K562 (cell line): ENCODE measurements around the gene SLC37A3. TPM values are rescaled to one million over a fixed set of nuclear protein-coding genes. Genes with fewer than 3 reads are reported as not detected.

Experiments
- BMI1 ChIP-seq: fragments of 150-350 bp; IDR thresholded peaks from 2 replicates; pipeline ENCODE4 v1.6.1; 2014; ENCODE audit warnings: low read length
- BRD4 ChIP-seq: fragments of 200-600 bp; sonication (generic); IDR thresholded peaks from 2 replicates; pipeline ENCODE4 v1.6.1; 2017; ENCODE audit warnings: inconsistent platforms
- CBFA2T3 ChIP-seq: fragments of 450-650 bp; IDR thresholded peaks from 2 replicates; pipeline ENCODE4 v1.6.1; 2017
- CBX2 ChIP-seq: fragments of 200-600 bp; sonication (generic); IDR thresholded peaks from one replicate; pipeline ENCODE4 v1.6.1; 2012; ENCODE audit warnings: mild to moderate bottlenecking, low read length, inconsistent platforms; ENCODE audit not compliant: insufficient read depth, poor library complexity, severe bottlenecking
- CSDE1 ChIP-seq, 2 experiments: fragments of 450-650 bp; IDR thresholded peaks; 2 replicates each; pipeline ENCODE4 v1.6.1; 2016; ENCODE audit warnings: mild to moderate bottlenecking in 1 of 2
- CTBP1 ChIP-seq: fragments of 450-650 bp; IDR thresholded peaks from 2 replicates; pipeline ENCODE4 v1.6.1; 2016; ENCODE audit warnings: borderline replicate concordance
- E2F5 ChIP-seq: sonication (generic); formaldehyde crosslinking; IDR thresholded peaks from 2 replicates; pipeline ENCODE4 v1.8.0; 2022; ENCODE audit warnings: mild to moderate bottlenecking, missing genetic modification reagents
- HCFC1 ChIP-seq: IDR thresholded peaks from 2 replicates; pipeline ENCODE4 v1.6.1; 2012; ENCODE audit warnings: low read depth, low read length, improper control_type of control experiment
- HMGN3 ChIP-seq: IDR thresholded peaks from 2 replicates; pipeline ENCODE4 v1.6.1; 2011; ENCODE audit warnings: borderline replicate concordance, low read depth, mild to moderate bottlenecking, mixed read lengths, low read length; ENCODE audit not compliant: insufficient read length; ENCODE audit errors: extremely low read depth
- IRF2 ChIP-seq: sonication (generic); formaldehyde crosslinking; IDR thresholded peaks from 2 replicates; pipeline ENCODE4 v1.8.1; 2022; ENCODE audit warnings: mild to moderate bottlenecking, missing genetic modification reagents
- KHSRP ChIP-seq: fragments of 450-650 bp; IDR thresholded peaks from 2 replicates; pipeline ENCODE4 v1.6.1; 2017
- MAFK ChIP-seq: IDR thresholded peaks from 2 replicates; pipeline ENCODE4 v1.6.1; 2011; ENCODE audit warnings: low read length, improper control_type of control experiment
- MECOM ChIP-seq: fragments of 250-450 bp; sonication (Bioruptor Pico); IDR thresholded peaks from 2 replicates; pipeline ENCODE4 v1.8.0; 2022; ENCODE audit warnings: inconsistent platforms
- MTA3 ChIP-seq: fragments of 450-650 bp; formaldehyde crosslinking; IDR thresholded peaks from 2 replicates; pipeline ENCODE4 v1.6.1; 2017; ENCODE audit warnings: mild to moderate bottlenecking, borderline replicate concordance
- NFIC ChIP-seq: fragments of 450-650 bp; IDR thresholded peaks from 2 replicates; pipeline ENCODE4 v1.6.1; 2017; ENCODE audit warnings: mild to moderate bottlenecking, inconsistent platforms
- NR0B1 ChIP-seq: fragments of 450-650 bp; IDR thresholded peaks from one replicate; pipeline ENCODE4 v1.6.1; 2018; ENCODE audit warnings: mild to moderate bottlenecking, moderate library complexity; ENCODE audit not compliant: partially characterized antibody
- NR4A1 ChIP-seq, 2 experiments: fragments of 250-450 bp in 1 of 2; fragments of 450-650 bp in 1 of 2; sonication (Bioruptor Pico) in 1 of 2; IDR thresholded peaks; 2 replicates each; pipeline versions ENCODE4 v1.4.0 to v1.6.1; 2016 to 2020; ENCODE audit warnings: mild to moderate bottlenecking in 2 of 2, missing compliant biosample characterization in 1 of 2, missing genetic modification characterization in 1 of 2, moderate library complexity in 1 of 2
- PCBP2 ChIP-seq: fragments of 200-400 bp; formaldehyde crosslinking; IDR thresholded peaks from 2 replicates; pipeline ENCODE4 v1.6.1; 2018; ENCODE audit warnings: low read length, low read depth, mild to moderate bottlenecking, moderate library complexity; ENCODE audit not compliant: poor library complexity, severe bottlenecking
- POU5F1 ChIP-seq: fragments of 150-350 bp; IDR thresholded peaks from 2 replicates; pipeline ENCODE4 v1.6.1; 2014; ENCODE audit warnings: borderline replicate concordance, low read length, low read depth, mild to moderate bottlenecking; ENCODE audit not compliant: partially characterized antibody
- RBM22 ChIP-seq: fragments of 200-400 bp; formaldehyde crosslinking; IDR thresholded peaks from 2 replicates; pipeline ENCODE4 v1.6.1; 2018; ENCODE audit warnings: low read length, low read depth; ENCODE audit not compliant: poor library complexity, severe bottlenecking
- SP1 ChIP-seq: sonication (generic); formaldehyde crosslinking; IDR thresholded peaks from 2 replicates; pipeline ENCODE4 v1.8.1; 2022; ENCODE audit warnings: mild to moderate bottlenecking, missing genetic modification reagents
- TAF7 ChIP-seq: fragments of 450-650 bp; IDR thresholded peaks from 2 replicates; pipeline ENCODE4 v1.6.1; 2016; ENCODE audit warnings: missing genetic modification characterization, missing compliant biosample characterization
- ZNF239 ChIP-seq: fragments of 250-450 bp; sonication (Bioruptor Pico); IDR thresholded peaks from 2 replicates; pipeline ENCODE4 v1.4.0; 2020; ENCODE audit warnings: mild to moderate bottlenecking
- ZNF507 ChIP-seq: conservative IDR thresholded peaks from 2 replicates; pipeline ENCODE4 v1.6.1; 2017; ENCODE audit warnings: missing genetic modification characterization, missing compliant biosample characterization
- ZNF644 ChIP-seq: fragments of 200-800 bp; sonication (Bioruptor generic); IDR thresholded peaks from 2 replicates; pipeline ENCODE4 v1.6.1; 2016; ENCODE audit warnings: low read depth, missing genetic modification characterization, missing compliant biosample characterization
- ZNF707 ChIP-seq: fragments of 250-450 bp; sonication (Bioruptor Pico); conservative IDR thresholded peaks from 2 replicates; pipeline ENCODE4 v1.8.0; 2022; ENCODE audit warnings: inconsistent platforms, mild to moderate bottlenecking, moderate library complexity
- polyA plus RNA-seq, 8 experiments: library from polyadenylated mRNA; depleted of rRNA in 4 of 8; stranded (reverse) in 5 of 8; unstranded in 3 of 8; fragments of >200 nt; fragmentation: Nextera tagmentation in 2 of 8; fragmentation: Illumina TruSeq in 1 of 8; extraction: Ambion mirVana in 2 of 8; extraction: Trizol in 1 of 8; gene quantifications; 2 replicates each; pipeline versions ENCODE4 v1.2.1 to v1.2.3, GENCODE V29; 2011 to 2014; ENCODE audit warnings: inconsistent platforms in 1 of 8, missing spikeins in 1 of 8
- total RNA-seq, 7 experiments: library from RNA; depleted of rRNA in 6 of 7; stranded (reverse); fragments of >200 nt in 6 of 7; fragmentation: Illumina TruSeq in 2 of 7; extraction: Trizol in 2 of 7; gene quantifications; 2 replicates each; pipeline versions ENCODE4 v1.2.1 to v1.2.3, GENCODE V29; 2011 to 2021; ENCODE audit warnings: low replicate concordance in 1 of 7
- TF ChIP-seq, protein P1 (sequence below): fragments of 450-650 bp; IDR thresholded peaks from 2 replicates; pipeline ENCODE4 v1.6.1; 2016; ENCODE audit warnings: low read depth, mild to moderate bottlenecking, moderate library complexity
- TF ChIP-seq, protein P2 (sequence below): fragments of 450-650 bp; formaldehyde crosslinking; IDR thresholded peaks from 2 replicates; pipeline ENCODE4 v1.4.0; 2022; ENCODE audit warnings: missing genetic modification characterization

SLC37A3 gene
- total and polyA plus RNA-seq, 9 of the 15 experiments (the other 6 are each of a cell fraction or from before 2014, with no cell fraction given): 11.7 to 59.1 (median 26.8) TPM

DNA sequence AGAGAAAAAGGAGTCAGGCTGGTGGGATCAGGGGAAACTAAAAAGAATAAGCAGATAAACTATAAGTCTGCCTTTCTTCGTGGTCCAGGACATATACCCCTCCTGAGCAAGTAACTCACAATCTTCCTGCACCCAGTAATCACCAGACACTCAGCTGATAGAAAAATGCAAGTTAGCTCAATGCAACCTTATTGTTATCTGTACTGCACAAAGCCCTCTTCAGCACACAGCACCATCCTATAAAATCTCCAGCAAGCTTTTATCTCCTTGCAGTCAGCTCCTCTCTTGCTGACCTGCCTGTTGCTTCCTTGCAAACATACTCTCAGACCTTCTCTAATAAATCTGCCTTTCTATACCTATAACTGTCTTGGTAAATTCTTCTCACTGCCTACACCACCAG, 6.7 kb downstream of the SLC37A3 start (continued):
- no peak for TF ChIP-seq NR0B1
- TF ChIP-seq, protein P1, sequence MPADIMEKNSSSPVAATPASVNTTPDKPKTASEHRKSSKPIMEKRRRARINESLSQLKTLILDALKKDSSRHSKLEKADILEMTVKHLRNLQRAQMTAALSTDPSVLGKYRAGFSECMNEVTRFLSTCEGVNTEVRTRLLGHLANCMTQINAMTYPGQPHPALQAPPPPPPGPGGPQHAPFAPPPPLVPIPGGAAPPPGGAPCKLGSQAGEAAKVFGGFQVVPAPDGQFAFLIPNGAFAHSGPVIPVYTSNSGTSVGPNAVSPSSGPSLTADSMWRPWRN: no peak
- TF ChIP-seq, protein P2, sequence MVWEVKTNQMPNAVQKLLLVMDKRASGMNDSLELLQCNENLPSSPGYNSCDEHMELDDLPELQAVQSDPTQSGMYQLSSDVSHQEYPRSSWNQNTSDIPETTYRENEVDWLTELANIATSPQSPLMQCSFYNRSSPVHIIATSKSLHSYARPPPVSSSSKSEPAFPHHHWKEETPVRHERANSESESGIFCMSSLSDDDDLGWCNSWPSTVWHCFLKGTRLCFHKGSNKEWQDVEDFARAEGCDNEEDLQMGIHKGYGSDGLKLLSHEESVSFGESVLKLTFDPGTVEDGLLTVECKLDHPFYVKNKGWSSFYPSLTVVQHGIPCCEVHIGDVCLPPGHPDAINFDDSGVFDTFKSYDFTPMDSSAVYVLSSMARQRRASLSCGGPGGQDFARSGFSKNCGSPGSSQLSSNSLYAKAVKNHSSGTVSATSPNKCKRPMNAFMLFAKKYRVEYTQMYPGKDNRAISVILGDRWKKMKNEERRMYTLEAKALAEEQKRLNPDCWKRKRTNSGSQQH (CRISPR knock-in tag): no peak
- no peak for TF ChIP-seq SP1
- TF ChIP-seq NR4A1 (CRISPR knock-in tag; IDR thresholded peaks at IDR 0.05): no peak
- no peak for TF ChIP-seq NR4A1 (tag; IDR thresholded peaks at IDR 0.05)
- TF ChIP-seq POU5F1: no peak
- peak; percentile 71 for TF ChIP-seq MTA3
- TF ChIP-seq NFIC: peak; percentile 84
- no peak for TF ChIP-seq KHSRP
- TF ChIP-seq TAF7 (tag): no peak
- TF ChIP-seq MAFK: peak; percentile 49; the same call in 1 of the 2 replicates
- no peak for TF ChIP-seq ZNF239 (CRISPR knock-in tag)
- no peak for TF ChIP-seq ZNF707 (CRISPR knock-in tag)
- peak; percentile 94 for TF ChIP-seq MECOM (CRISPR knock-in tag)
- TF ChIP-seq HCFC1: no peak
- TF ChIP-seq BRD4: no peak
- no peak for TF ChIP-seq RBM22
- TF ChIP-seq BMI1: no peak
- TF ChIP-seq CBX2: no peak
- peak; percentile 98 for TF ChIP-seq CBFA2T3
- no peak; a peak in 1 of 4 replicates for TF ChIP-seq CSDE1 (IDR thresholded peaks at IDR 0.05)
- TF ChIP-seq ZNF507 (tag): no peak
- TF ChIP-seq IRF2 (CRISPR knock-in tag): no peak
- TF ChIP-seq HMGN3: no peak
- no peak for TF ChIP-seq ZNF644 (tag)
- TF ChIP-seq CTBP1: peak; percentile 74; the same call in 1 of the 2 replicates
- no peak for TF ChIP-seq PCBP2
- no peak for TF ChIP-seq E2F5 (CRISPR knock-in tag)
